Measurements from ENCODE around the gene SOX6.

DNA sequence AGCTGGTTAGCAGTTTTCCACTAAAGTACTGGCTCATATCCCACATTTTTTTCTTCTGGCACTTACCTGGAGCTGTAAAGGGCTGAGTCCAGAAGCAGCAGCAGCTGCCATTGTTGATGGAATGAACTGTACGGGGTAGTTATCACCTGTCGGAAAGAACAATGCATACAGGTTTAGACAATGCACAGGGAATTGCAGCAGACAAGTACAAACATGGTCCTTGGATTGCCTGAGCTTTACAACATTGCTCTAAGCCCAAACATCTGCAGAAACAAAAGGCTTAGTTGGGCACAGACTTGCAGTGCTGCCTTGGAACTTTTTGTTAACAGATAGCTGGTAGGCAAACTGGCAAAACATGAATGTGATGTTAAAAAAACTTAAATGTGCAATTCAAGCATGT, 258.8 kb downstream of the SOX6 start:
- TF ChIP-seq, protein P1, sequence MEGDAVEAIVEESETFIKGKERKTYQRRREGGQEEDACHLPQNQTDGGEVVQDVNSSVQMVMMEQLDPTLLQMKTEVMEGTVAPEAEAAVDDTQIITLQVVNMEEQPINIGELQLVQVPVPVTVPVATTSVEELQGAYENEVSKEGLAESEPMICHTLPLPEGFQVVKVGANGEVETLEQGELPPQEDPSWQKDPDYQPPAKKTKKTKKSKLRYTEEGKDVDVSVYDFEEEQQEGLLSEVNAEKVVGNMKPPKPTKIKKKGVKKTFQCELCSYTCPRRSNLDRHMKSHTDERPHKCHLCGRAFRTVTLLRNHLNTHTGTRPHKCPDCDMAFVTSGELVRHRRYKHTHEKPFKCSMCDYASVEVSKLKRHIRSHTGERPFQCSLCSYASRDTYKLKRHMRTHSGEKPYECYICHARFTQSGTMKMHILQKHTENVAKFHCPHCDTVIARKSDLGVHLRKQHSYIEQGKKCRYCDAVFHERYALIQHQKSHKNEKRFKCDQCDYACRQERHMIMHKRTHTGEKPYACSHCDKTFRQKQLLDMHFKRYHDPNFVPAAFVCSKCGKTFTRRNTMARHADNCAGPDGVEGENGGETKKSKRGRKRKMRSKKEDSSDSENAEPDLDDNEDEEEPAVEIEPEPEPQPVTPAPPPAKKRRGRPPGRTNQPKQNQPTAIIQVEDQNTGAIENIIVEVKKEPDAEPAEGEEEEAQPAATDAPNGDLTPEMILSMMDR (IDR thresholded peaks at IDR 0.05): no peak
- TF ChIP-seq EZH2 (IDR thresholded peaks at IDR 0.05) (no peak), EZH2phosphoT487 (IDR thresholded peaks at IDR 0.05) (no peak)
